Fibroblast of villous mesenchyme (primary cell): Measurements from ENCODE around the gene DLGAP1. TPM values are rescaled to one million over a fixed set of nuclear protein-coding genes. Genes with fewer than 3 reads are reported as not detected.
A peak's percentile ranks its signal among the peaks of the same experiment; 100 is the strongest.

Experiments
- DNase-seq: peaks from one replicate; pipeline ENCODE4 v3.0.0-alpha.2; 2010; ENCODE audit warnings: low read depth
- H3K4me3 ChIP-seq: 2 replicates; pipeline ENCODE4 v1.5.1; 2011; ENCODE audit warnings: low read depth, mild to moderate bottlenecking, low read length
- CTCF ChIP-seq: IDR thresholded peaks from 2 replicates; pipeline ENCODE4 v1.5.1; 2012; ENCODE audit warnings: low read depth, mild to moderate bottlenecking, low read length; ENCODE audit not compliant: insufficient read depth
- total RNA-seq: library from RNA; depleted of rRNA; stranded (reverse); fragments of >200 nt; gene quantifications from 2 replicates; pipeline ENCODE4 v1.2.3, GENCODE V29; 2012

Gene DLGAP1
- total RNA-seq, 1 donor: 0.86 TPM

DNA sequence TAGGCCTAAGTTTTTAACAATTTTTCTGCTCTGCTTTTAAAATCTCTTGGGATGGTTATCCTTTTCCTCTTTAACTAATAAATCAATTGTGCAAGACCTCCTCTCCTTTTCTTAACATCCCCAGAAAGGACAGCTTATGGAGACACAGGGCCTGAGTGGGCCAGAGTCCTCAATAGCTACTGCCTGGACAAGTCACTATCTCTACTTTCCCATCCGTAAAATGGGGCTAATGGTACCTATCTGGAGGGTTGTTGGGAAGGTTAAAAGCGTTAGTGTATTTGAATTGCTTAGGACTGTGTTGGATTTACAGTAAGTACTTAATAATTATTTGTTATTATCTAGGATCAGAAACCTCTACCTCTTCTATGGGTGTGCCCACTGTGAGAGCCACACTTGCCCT is 945.1 kb downstream of the DLGAP1 start:
- H3K4me3 ChIP-seq: no peak overlapping the region
- no peak for DNase-seq
- TF ChIP-seq CTCF: no peak

- no peak for TF ChIP-seq CTCF
- no peak overlapping the region for H3K4me3 ChIP-seq
- no peak for DNase-seq
Observed at GRCh38 chr18:3508576-3509549, 946.2 kb downstream of the DLGAP1 start.

DNA sequence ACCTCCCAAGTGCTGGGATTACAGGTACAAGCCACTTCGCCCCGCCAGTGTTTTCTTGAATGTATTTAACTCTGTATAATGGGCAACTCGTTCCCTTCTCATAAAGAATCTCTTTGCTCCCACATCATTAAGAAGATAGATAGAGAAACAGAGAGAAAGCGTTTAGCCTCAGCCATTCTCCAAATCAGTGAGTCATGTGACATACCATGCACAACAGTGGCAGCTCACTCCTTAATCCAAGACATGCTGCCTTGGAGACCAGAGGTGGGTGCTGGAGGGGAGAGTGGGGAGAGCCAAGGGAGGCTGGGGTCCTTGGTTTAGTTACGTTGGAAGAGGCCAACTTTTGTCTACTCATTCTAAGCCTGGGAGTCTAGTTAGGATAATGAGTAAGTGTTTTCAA is 950.5 kb downstream of the DLGAP1 start:
- DNase-seq: no peak
- TF ChIP-seq CTCF: no peak
- no peak overlapping the region for H3K4me3 ChIP-seq

- TF ChIP-seq CTCF: no peak
- no peak overlapping the region for H3K4me3 ChIP-seq
- no peak for DNase-seq
Observed at GRCh38 chr18:3502650-3503049, 952.5 kb downstream of the DLGAP1 start.

GRCh38 chr18:3500016-3500415 is 955.1 kb downstream of the DLGAP1 start:
- no peak for TF ChIP-seq CTCF
- no peak for DNase-seq
- no peak overlapping the region for H3K4me3 ChIP-seq

GRCh38 chr18:3499501-3499900 is 955.6 kb downstream of the DLGAP1 start:
- no peak for TF ChIP-seq CTCF
- peak overlapping the region; percentile 49 for H3K4me3 ChIP-seq
- DNase-seq: no peak
